ENCODE results near the gene TEDC1. TPM values are rescaled to one million over a fixed set of nuclear protein-coding genes. Genes with fewer than 3 reads are reported as not detected.

TEDC1 gene
- total RNA-seq, 1 experiment from 2014 or later = 26.2 TPM

DNA sequence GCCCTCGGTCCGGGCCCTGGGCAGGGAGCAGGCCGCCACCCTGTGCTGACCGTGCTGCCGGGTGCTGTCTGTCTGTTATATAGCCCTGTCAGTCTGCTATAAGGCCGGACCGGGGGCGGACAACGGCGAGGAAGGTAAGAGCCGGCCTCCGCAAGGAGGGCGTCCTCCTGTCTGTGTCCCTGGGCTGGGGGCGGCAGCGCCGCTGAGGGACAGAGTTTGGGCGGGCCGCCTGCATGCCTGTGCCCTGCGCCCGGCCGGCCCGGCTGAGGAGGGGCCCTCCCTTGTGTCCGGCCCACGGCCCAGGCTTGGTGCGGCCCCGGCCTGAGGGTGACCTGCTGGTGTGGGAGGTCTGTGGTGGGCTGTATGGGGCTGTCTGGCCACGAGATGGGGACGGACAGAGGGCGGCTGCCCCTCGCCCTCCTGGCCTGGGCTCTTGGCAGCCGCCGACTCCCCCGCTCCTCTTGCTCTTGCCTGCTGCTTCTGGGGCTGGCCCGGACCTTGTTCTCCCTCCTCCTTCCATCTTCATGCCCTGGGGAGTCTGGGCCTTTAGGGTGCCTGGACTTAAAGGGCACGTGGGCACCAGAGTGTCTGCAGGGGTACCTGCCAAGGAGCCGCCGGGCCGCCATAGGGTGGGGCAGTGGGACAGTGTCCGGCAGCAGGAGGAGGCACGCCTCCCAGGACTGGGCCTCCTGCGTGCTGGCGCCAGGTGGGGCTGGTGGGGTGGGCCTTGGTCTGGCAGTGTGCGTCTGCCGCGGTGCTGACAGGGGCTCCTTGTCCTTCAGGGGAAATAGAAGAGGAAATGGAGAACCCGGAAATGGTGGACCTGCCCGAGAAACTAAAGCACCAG is 41.5 kb upstream of the TEDC1 start:
- no peaks in the 10 kb centered on the region for H3K79me2 ChIP-seq (ENCODE audit: insufficient read depth, low read length)
- H3K9ac ChIP-seq (ENCODE audit: extremely low read depth, insufficient read length, low read length) = no peak overlapping the region
- no peak overlapping the region for H3K56ac ChIP-seq (ENCODE audit: insufficient read length, low read depth, low read length)
- whole genome bisulfite sequencing (ENCODE audit: extremely low coverage, insufficient read length, low lambda C conversion rate) = no CpG with 5 or more reads among the region's 47 CpGs
- H2BK20ac ChIP-seq (ENCODE audit: low read depth, low read length, poor library complexity, severe bottlenecking) = no peak overlapping the region
- no peak overlapping the region for H3K4me2 ChIP-seq (ENCODE audit: insufficient read depth, insufficient read length, low read length)
- H3K27me3 ChIP-seq (ENCODE audit: insufficient read depth, low read length) = no peaks in the 10 kb centered on the region
- Mint-ChIP-seq H3K27ac (no peak overlapping the region; a peak in 1 of 7 replicates), H3K9me3 (no peaks in the 10 kb centered on the region), H3K4me1 (no peaks in the 10 kb centered on the region), H3K27me3 (ENCODE audit: low read depth) (no peaks in the 10 kb centered on the region), H3K36me3 (ENCODE audit: insufficient read depth in 1 of 3, low read depth in 3 of 3) (peaks cover 21 to 52% (median 44%) of the 10 kb centered on the region in 3 experiments; a peak in 6 of 7 replicates), H3K4me3 (no peak overlapping the region)
- H3K4ac ChIP-seq (ENCODE audit: low read depth, low read length) = no peak overlapping the region
- no peak overlapping the region for H3K18ac ChIP-seq (ENCODE audit: insufficient read length, low read depth, low read length)
- no peak overlapping the region for H4K8ac ChIP-seq (replicated peaks; ENCODE audit: insufficient read length, low read depth, low read length)
- no peak overlapping the region for H3K27ac ChIP-seq (ENCODE audit: insufficient read length, low read depth, low read length)
- H4K20me1 ChIP-seq (ENCODE audit: control insufficient read depth, insufficient read depth, insufficient read length) = no peaks in the 10 kb centered on the region
- H3T11ph ChIP-seq (ENCODE audit: low read length) = no peak overlapping the region
- DNase-seq = no peak
- H3K23ac ChIP-seq (ENCODE audit: insufficient read length, low read depth, low read length) = no peak overlapping the region
- no peak overlapping the region for H2BK15ac ChIP-seq (ENCODE audit: low read depth, low read length)
- no peak overlapping the region for H2AK5ac ChIP-seq (ENCODE audit: insufficient read length, low read length)
- no peaks in the 10 kb centered on the region for H3K79me1 ChIP-seq (ENCODE audit: insufficient read depth, low read depth, low read length, poor library complexity, severe bottlenecking)
- H3K9me3 ChIP-seq (ENCODE audit: control insufficient read depth, low read depth, low read length) = no peaks in the 10 kb centered on the region
- H2BK5ac ChIP-seq (ENCODE audit: insufficient read length, low read length) = no peak overlapping the region
- H3K4me1 ChIP-seq (ENCODE audit: insufficient read depth, low read length) = no peaks in the 10 kb centered on the region
- TF ChIP-seq CTCF (conservative IDR thresholded peaks at IDR 0.05) = no peak
- H4K5ac ChIP-seq (ENCODE audit: insufficient read length, low read depth, low read length) = no peak overlapping the region
- no peak overlapping the region for H2BK120ac ChIP-seq (ENCODE audit: low read depth, low read length, poor library complexity, severe bottlenecking)
- H3K23me2 ChIP-seq (ENCODE audit: insufficient read length, low read depth, low read length, poor library complexity, severe bottlenecking) = no peaks in the 10 kb centered on the region
- H4K91ac ChIP-seq (ENCODE audit: insufficient read length, low read depth, low read length) = no peak overlapping the region
- H2BK12ac ChIP-seq (ENCODE audit: insufficient read length, low read depth, low read length) = no peak overlapping the region
- no peak overlapping the region for H2AFZ ChIP-seq (ENCODE audit: low read length)
- H3K14ac ChIP-seq (ENCODE audit: insufficient read depth, low read length) = no peak overlapping the region

All from H9 (cell line).